Stimulated activated naive CD4-positive, alpha-beta T cell (primary cell): Measurements from ENCODE around the gene ORMDL2.
"Not testable (repeated sequence)": the region's sequence is repeated elsewhere in the genome, so short reads cannot be mapped to it uniquely, and the experiment has no call there.

ENCODE experiments used
- DNase-seq, 6 experiments: peaks; one replicate each; lab custom pipeline; 2025; lab: John Stamatoyannopoulos, UW

The ORMDL2 gene

GRCh38 chr12:55829967-55830600 lies 12.2 kb downstream of the ORMDL2 start:
- peak in 3 of 6 experiments; percentile 47 to 52 (median 51) for DNase-seq

GRCh38 chr12:55830601-55831446 lies 13.0 kb downstream of the ORMDL2 start:
- DNase-seq = peak; percentile 3 to 52 (median 42)

GRCh38 chr12:55831447-55831815 lies 13.6 kb downstream of the ORMDL2 start:
- DNase-seq = no peak

- DNase-seq = no peak
Observed at GRCh38 chr12:55833056-55833455, 15.2 kb downstream of the ORMDL2 start.

GRCh38 chr12:55834400-55834799 lies 16.6 kb downstream of the ORMDL2 start:
- not testable (repeated sequence) for DNase-seq

GRCh38 chr12:55838361-55838760 lies 20.5 kb downstream of the ORMDL2 start:
- DNase-seq = no peak

GRCh38 chr12:55839345-55840140 lies 21.7 kb downstream of the ORMDL2 start:
- DNase-seq = no peak

GRCh38 chr12:55840581-55841351 lies 22.9 kb downstream of the ORMDL2 start:
- no peak for DNase-seq

- no peak for DNase-seq
Observed at GRCh38 chr12:55842681-55843429, 25.0 kb downstream of the ORMDL2 start, which contains the start of gene MMP19. Gene MMP19, minus strand, starts transcription at chr12:55842936. Its CDS starts 106 bp downstream, at chr12:55842830.

GRCh38 chr12:55843431-55843830 lies 25.6 kb downstream of the ORMDL2 start:
- DNase-seq = no peak

- no peak for DNase-seq
Observed at GRCh38 chr12:55844961-55845360, 27.1 kb downstream of the ORMDL2 start.

GRCh38 chr12:55845361-55845760 lies 27.5 kb downstream of the ORMDL2 start:
- no peak for DNase-seq

- DNase-seq = no peak
Observed at GRCh38 chr12:55845785-55846496, 28.1 kb downstream of the ORMDL2 start.

GRCh38 chr12:55847033-55847432 lies 29.2 kb downstream of the ORMDL2 start:
- no peak for DNase-seq

GRCh38 chr12:55847603-55848291 lies 29.9 kb downstream of the ORMDL2 start:
- no peak for DNase-seq

GRCh38 chr12:55849616-55850343 lies 31.9 kb downstream of the ORMDL2 start:
- no peak for DNase-seq

- DNase-seq = no peak
Observed at GRCh38 chr12:55850401-55850800, 32.6 kb downstream of the ORMDL2 start.

GRCh38 chr12:55850893-55851292 lies 33.1 kb downstream of the ORMDL2 start:
- DNase-seq = no peak

GRCh38 chr12:55852740-55853139 lies 34.9 kb downstream of the ORMDL2 start:
- no peak for DNase-seq
